ENCODE data around the gene ZNF91.

Gene ZNF91

DNA sequence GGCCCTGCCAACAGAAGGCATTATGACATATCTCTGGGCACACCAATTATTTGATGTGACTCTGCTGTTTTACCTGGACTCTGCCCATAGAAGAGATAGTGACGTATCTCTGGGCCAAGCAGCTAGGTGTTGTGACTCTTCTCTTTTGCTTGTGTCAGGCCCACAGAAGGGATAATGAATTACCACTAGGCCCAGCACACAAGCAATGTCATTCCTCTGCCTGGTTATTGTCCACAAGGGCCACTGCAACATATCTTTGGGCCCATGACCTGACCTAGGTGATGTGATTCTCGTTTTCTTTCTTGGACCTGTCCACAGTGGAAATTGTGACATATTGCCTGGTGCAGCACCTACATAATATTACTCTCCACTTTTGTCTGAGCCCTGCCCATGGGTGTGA lies 80.0 kb downstream of the ZNF91 start:
- H3K27me3 ChIP-seq (ENCODE audit: control insufficient read depth, low read length): no peaks in the 10 kb centered on the region
- H3K4me3 ChIP-seq (ENCODE audit: low read length): no peak overlapping the region
- H3K4me2 ChIP-seq (ENCODE audit: low read length): no peak overlapping the region
- no peaks in the 10 kb centered on the region for H3F3A ChIP-seq (ENCODE audit: control insufficient read depth, insufficient read depth)
- no peak for TF ChIP-seq EZH2phosphoT487 (IDR thresholded peaks at IDR 0.05; ENCODE audit: borderline replicate concordance, low read length)
- TF ChIP-seq, protein P1, sequence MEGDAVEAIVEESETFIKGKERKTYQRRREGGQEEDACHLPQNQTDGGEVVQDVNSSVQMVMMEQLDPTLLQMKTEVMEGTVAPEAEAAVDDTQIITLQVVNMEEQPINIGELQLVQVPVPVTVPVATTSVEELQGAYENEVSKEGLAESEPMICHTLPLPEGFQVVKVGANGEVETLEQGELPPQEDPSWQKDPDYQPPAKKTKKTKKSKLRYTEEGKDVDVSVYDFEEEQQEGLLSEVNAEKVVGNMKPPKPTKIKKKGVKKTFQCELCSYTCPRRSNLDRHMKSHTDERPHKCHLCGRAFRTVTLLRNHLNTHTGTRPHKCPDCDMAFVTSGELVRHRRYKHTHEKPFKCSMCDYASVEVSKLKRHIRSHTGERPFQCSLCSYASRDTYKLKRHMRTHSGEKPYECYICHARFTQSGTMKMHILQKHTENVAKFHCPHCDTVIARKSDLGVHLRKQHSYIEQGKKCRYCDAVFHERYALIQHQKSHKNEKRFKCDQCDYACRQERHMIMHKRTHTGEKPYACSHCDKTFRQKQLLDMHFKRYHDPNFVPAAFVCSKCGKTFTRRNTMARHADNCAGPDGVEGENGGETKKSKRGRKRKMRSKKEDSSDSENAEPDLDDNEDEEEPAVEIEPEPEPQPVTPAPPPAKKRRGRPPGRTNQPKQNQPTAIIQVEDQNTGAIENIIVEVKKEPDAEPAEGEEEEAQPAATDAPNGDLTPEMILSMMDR (IDR thresholded peaks at IDR 0.05; ENCODE audit: low read depth, low read length, poor library complexity, severe bottlenecking): no peak
- H3K9me2 ChIP-seq (replicated peaks; ENCODE audit: control insufficient read depth, low read length): no peaks in the 10 kb centered on the region
- H3K79me2 ChIP-seq (ENCODE audit: control insufficient read depth, low read length): no peaks in the 10 kb centered on the region
- no peaks in the 10 kb centered on the region for H3K36me3 ChIP-seq (ENCODE audit: control insufficient read depth, low read length)
- no peaks in the 10 kb centered on the region for H3K9me3 ChIP-seq (ENCODE audit: control insufficient read depth, insufficient read depth, low read length)
- no peaks in the 10 kb centered on the region for H4K20me1 ChIP-seq (ENCODE audit: control insufficient read depth, insufficient read depth, low read depth, low read length)
- no peaks in the 10 kb centered on the region for H3K4me1 ChIP-seq (ENCODE audit: control insufficient read depth, low read length)
- no peak overlapping the region for H3K27ac ChIP-seq (ENCODE audit: low read depth, low read length)

DNA sequence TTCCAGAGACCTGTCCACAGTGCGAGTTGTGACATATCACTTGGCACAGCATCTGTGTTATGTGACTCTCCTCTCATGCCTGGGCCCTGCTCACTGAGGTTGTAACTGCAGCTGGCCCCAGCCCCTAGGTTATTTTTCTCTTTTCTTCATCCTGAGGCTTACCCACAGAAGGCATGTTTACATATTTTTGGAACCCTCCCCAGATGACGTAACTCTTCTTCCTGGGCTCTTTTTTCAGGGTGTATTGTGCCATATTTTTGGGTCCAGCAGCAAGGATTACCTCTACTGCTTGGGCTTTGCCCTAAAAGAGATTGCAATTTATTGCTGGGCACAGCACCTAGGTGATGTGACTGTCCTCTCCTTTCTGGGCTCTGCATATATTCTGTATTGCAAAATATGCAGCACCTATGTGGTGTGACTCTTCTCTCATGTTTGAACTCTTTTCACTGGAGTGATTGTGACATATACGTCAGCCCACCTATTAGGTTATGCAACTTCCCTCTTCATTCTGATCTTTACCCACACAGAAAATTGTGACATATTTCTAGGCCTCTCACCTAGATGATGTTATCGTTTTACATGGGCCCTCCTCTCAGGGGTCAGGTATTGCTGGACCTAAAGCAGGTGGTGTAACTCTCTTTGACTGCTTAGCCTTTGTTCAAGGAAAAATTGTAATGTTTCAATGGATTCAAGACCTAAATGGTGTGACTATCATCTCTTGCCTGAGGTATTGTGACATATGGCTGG lies 80.6 kb downstream of the ZNF91 start:
- Histone ChIP-seq H3K36me3 (ENCODE audit: control insufficient read depth, low read length) (no peaks in the 10 kb centered on the region), H3F3A (ENCODE audit: control insufficient read depth, insufficient read depth) (no peaks in the 10 kb centered on the region), H3K9me3 (ENCODE audit: control insufficient read depth, insufficient read depth, low read length) (no peaks in the 10 kb centered on the region), H3K9me2 (replicated peaks; ENCODE audit: control insufficient read depth, low read length) (no peaks in the 10 kb centered on the region), H3K79me2 (ENCODE audit: control insufficient read depth, low read length) (no peaks in the 10 kb centered on the region), H3K27me3 (ENCODE audit: control insufficient read depth, low read length) (no peaks in the 10 kb centered on the region), H3K4me2 (ENCODE audit: low read length) (no peak overlapping the region), H4K20me1 (ENCODE audit: control insufficient read depth, insufficient read depth, low read depth, low read length) (no peaks in the 10 kb centered on the region), H3K4me1 (ENCODE audit: control insufficient read depth, low read length) (no peaks in the 10 kb centered on the region), H3K27ac (ENCODE audit: low read depth, low read length) (no peak overlapping the region), H3K4me3 (ENCODE audit: low read length) (no peak overlapping the region)
- no peak for TF ChIP-seq EZH2phosphoT487 (IDR thresholded peaks at IDR 0.05; ENCODE audit: borderline replicate concordance, low read length)
- TF ChIP-seq, protein P1 (IDR thresholded peaks at IDR 0.05; ENCODE audit: low read depth, low read length, poor library complexity, severe bottlenecking): no peak

DNA sequence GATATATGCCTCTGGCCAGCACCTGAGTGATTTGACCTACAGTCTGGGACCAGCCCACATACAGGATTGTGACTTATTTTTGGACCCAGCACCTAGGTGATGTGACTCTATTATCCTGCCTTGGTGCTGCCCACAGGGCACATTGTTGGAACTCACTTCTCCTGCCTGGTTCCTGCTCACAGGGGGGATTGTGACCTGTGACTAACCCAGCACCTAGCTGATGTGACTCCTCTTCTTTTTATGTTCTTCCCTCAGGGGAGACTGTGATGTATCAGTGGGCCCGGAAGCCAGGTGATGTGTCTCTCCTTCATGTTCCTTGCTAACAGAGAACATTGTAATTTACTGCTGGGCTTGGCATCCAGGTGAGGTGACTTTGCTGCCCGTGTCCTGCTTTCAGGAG lies 82.1 kb downstream of the ZNF91 start:
- Histone ChIP-seq H3K9me2 (replicated peaks; ENCODE audit: control insufficient read depth, low read length) (no peaks in the 10 kb centered on the region), H3K4me2 (ENCODE audit: low read length) (no peak overlapping the region), H3K27me3 (ENCODE audit: control insufficient read depth, low read length) (no peaks in the 10 kb centered on the region), H3F3A (ENCODE audit: control insufficient read depth, insufficient read depth) (no peaks in the 10 kb centered on the region), H3K4me3 (ENCODE audit: low read length) (no peak overlapping the region), H3K9me3 (ENCODE audit: control insufficient read depth, insufficient read depth, low read length) (no peaks in the 10 kb centered on the region), H4K20me1 (ENCODE audit: control insufficient read depth, insufficient read depth, low read depth, low read length) (no peaks in the 10 kb centered on the region), H3K36me3 (ENCODE audit: control insufficient read depth, low read length) (no peaks in the 10 kb centered on the region), H3K27ac (ENCODE audit: low read depth, low read length) (no peak overlapping the region), H3K4me1 (ENCODE audit: control insufficient read depth, low read length) (no peaks in the 10 kb centered on the region), H3K79me2 (ENCODE audit: control insufficient read depth, low read length) (no peaks in the 10 kb centered on the region)
- no peak for TF ChIP-seq EZH2phosphoT487 (IDR thresholded peaks at IDR 0.05; ENCODE audit: borderline replicate concordance, low read length)
- TF ChIP-seq, protein P1 (IDR thresholded peaks at IDR 0.05; ENCODE audit: low read depth, low read length, poor library complexity, severe bottlenecking): no peak
